GM23338 (cell line): ENCODE data around the gene SCN4B. TPM values are rescaled to one million over a fixed set of nuclear protein-coding genes. Genes with fewer than 3 reads are reported as not detected.

ENCODE experiments used
- ATAC-seq: fragments of 200-7000 bp; cut with Tn5 transposase; 3 replicates; pipeline ENCODE4 v1.9.1; 2020
- DNase-seq: peaks from one replicate; pipeline ENCODE4 v3.0.0-alpha.2; 2015; ENCODE audit warnings: low spot score
- H2AFZ ChIP-seq: fragments of 200-600 bp; sonication (generic); 2 replicates; pipeline ENCODE4 v1.8.0; 2016; ENCODE audit warnings: antibody characterized with exemption, mild to moderate bottlenecking, moderate library complexity
- H3F3A ChIP-seq: fragments of 200-600 bp; sonication (generic); replicated peaks from 2 replicates; pipeline ENCODE4 v1.8.0; 2017; ENCODE audit warnings: antibody characterized with exemption, mixed run types, low read depth
- H3K27ac ChIP-seq: fragments of 200-600 bp; sonication (generic); 2 replicates; pipeline ENCODE4 v1.6.1; 2016; ENCODE audit warnings: low read depth
- H3K27me3 ChIP-seq: fragments of 200-600 bp; sonication (generic); 2 replicates; pipeline ENCODE4 v1.8.0; 2016; ENCODE audit warnings: mild to moderate bottlenecking, mixed run types, moderate library complexity; ENCODE audit not compliant: insufficient read depth
- H3K36me3 ChIP-seq: fragments of 200-600 bp; sonication (generic); 2 replicates; pipeline ENCODE4 v1.8.0; 2016; ENCODE audit warnings: mild to moderate bottlenecking; ENCODE audit not compliant: insufficient read depth
- H3K4me1 ChIP-seq: fragments of 200-600 bp; sonication (generic); 2 replicates; pipeline ENCODE4 v1.8.0; 2016; ENCODE audit warnings: mild to moderate bottlenecking, moderate library complexity; ENCODE audit not compliant: insufficient read depth
- H3K4me2 ChIP-seq: fragments of 200-600 bp; sonication (generic); 2 replicates; pipeline ENCODE4 v1.7.1; 2017; ENCODE audit warnings: mixed run types
- H3K4me3 ChIP-seq: fragments of 200-600 bp; sonication (generic); 2 replicates; pipeline ENCODE4 v1.6.1; 2016; ENCODE audit warnings: mixed run types
- H3K79me2 ChIP-seq: fragments of 200-600 bp; sonication (generic); replicated peaks from 2 replicates; pipeline ENCODE4 v1.8.0; 2017; ENCODE audit warnings: mild to moderate bottlenecking; ENCODE audit not compliant: insufficient read depth
- H3K9me2 ChIP-seq: fragments of 200-600 bp; sonication (generic); 2 replicates; pipeline ENCODE4 v1.8.0; 2017; ENCODE audit not compliant: insufficient read depth
- H4K20me1 ChIP-seq: fragments of 200-600 bp; sonication (generic); replicated peaks from 2 replicates; pipeline ENCODE4 v1.8.0; 2017; ENCODE audit warnings: mild to moderate bottlenecking; ENCODE audit not compliant: insufficient read depth
- H3K27ac Mint-ChIP-seq: 2 replicates; pipeline ENCODE4 v1.8.0; 2020; ENCODE audit warnings: inconsistent platforms, mild to moderate bottlenecking, moderate library complexity, mixed read lengths
- H3K27me3 Mint-ChIP-seq: 3 replicates; pipeline ENCODE4 v1.8.0; 2022; ENCODE audit warnings: low read depth, mild to moderate bottlenecking, moderate library complexity, mixed read lengths, inconsistent platforms; ENCODE audit not compliant: insufficient read depth, poor library complexity
- H3K36me3 Mint-ChIP-seq: 3 replicates; pipeline ENCODE4 v1.8.0; 2021; ENCODE audit warnings: low read depth, mild to moderate bottlenecking, inconsistent platforms, moderate library complexity, mixed read lengths
- H3K4me1 Mint-ChIP-seq: 3 replicates; pipeline ENCODE4 v1.8.0; 2020; ENCODE audit warnings: mild to moderate bottlenecking, inconsistent platforms, mixed read lengths
- H3K4me3 Mint-ChIP-seq: 3 replicates; pipeline ENCODE4 v1.8.0; 2021; ENCODE audit warnings: moderate library complexity, mild to moderate bottlenecking, inconsistent platforms, mixed read lengths
- H3K9me3 Mint-ChIP-seq: 3 replicates; pipeline ENCODE4 v1.8.0; 2020; ENCODE audit warnings: moderate library complexity, mild to moderate bottlenecking, inconsistent platforms, mixed read lengths
- ETS1 ChIP-seq: IDR thresholded peaks from 2 replicates; pipeline ENCODE4 v1.6.1; 2016; ENCODE audit warnings: antibody characterized with exemption
- EZH2 ChIP-seq: fragments of 200-600 bp; sonication (generic); IDR thresholded peaks from one replicate; pipeline ENCODE4 v1.8.0; 2017; ENCODE audit warnings: antibody characterized with exemption, mild to moderate bottlenecking, low read depth; ENCODE audit not compliant: unreplicated experiment
- JUNB ChIP-seq: IDR thresholded peaks from one replicate; pipeline ENCODE4 v1.6.1; 2016; ENCODE audit warnings: antibody characterized with exemption; ENCODE audit not compliant: unreplicated experiment
- NANOG ChIP-seq: IDR thresholded peaks from 2 replicates; pipeline ENCODE4 v1.6.1; 2016; ENCODE audit warnings: antibody characterized with exemption, borderline replicate concordance
- POLR2AphosphoS5 ChIP-seq: IDR thresholded peaks from 2 replicates; pipeline ENCODE4 v1.6.1; 2016; ENCODE audit warnings: antibody characterized with exemption, low read depth
- STAT1 ChIP-seq: IDR thresholded peaks from one replicate; pipeline ENCODE4 v1.6.1; 2016; ENCODE audit warnings: antibody characterized with exemption; ENCODE audit not compliant: unreplicated experiment
- ZNF114 ChIP-seq: fragments of 250-450 bp; sonication (Bioruptor Pico); IDR thresholded peaks from 2 replicates; pipeline ENCODE4 v1.5.0; 2020; ENCODE audit warnings: mild to moderate bottlenecking, moderate library complexity
- ZNF462 ChIP-seq: fragments of 250-450 bp; sonication (Bioruptor Pico); IDR thresholded peaks from 2 replicates; pipeline ENCODE4 v1.5.0; 2020; ENCODE audit warnings: mild to moderate bottlenecking, moderate library complexity
- polyA plus RNA-seq: library from polyadenylated mRNA; unstranded; fragments of >200 nt; fragmentation: Nextera tagmentation; extraction: Ambion mirVana; gene quantifications from 2 replicates; pipeline ENCODE4 v1.2.1, GENCODE V29; 2016
- total RNA-seq: library from RNA; depleted of rRNA; stranded (reverse); fragments of >200 nt; shearing (Covaris generic); gene quantifications from 2 replicates; pipeline ENCODE4 v1.2.3, GENCODE V29; 2014

Gene SCN4B
- total and polyA plus RNA-seq, 2 experiments from 2014 or later, result 0.45 to 3.0 TPM

GRCh38 chr11:118148856-118149255 lies 3.8 kb downstream of the SCN4B start (continued):
- TF ChIP-seq ZNF462 (CRISPR knock-in tag), result no peak
- no peak for TF ChIP-seq STAT1
- TF ChIP-seq POLR2AphosphoS5, result no peak
- no peak for TF ChIP-seq JUNB
- no peak for TF ChIP-seq EZH2
- no peak for TF ChIP-seq ETS1
- no peak for TF ChIP-seq ZNF114 (CRISPR knock-in tag)

- no peak overlapping the region for H3K4me2 ChIP-seq
- peaks cover 35% of the 10 kb centered on the region for H3K4me1 ChIP-seq
- no peak for ATAC-seq
- 0 out of 2 replicates have a peak, but pooled peaks cover 3% of the 10 kb centered on the region for H4K20me1 ChIP-seq
- H3K27me3 ChIP-seq, result peaks cover 88% of the 10 kb centered on the region
- TF ChIP-seq ZNF462 (CRISPR knock-in tag) (no peak), NANOG (no peak), EZH2 (no peak)
- H3K27ac ChIP-seq, result no peak overlapping the region
- Mint-ChIP-seq H3K27ac (no peak overlapping the region), H3K4me3 (no peak overlapping the region), H3K36me3 (no peaks in the 10 kb centered on the region), H3K27me3 (peaks cover 49% of the 10 kb centered on the region), H3K9me3 (no peaks in the 10 kb centered on the region), H3K4me1 (peaks cover 40% of the 10 kb centered on the region)
- DNase-seq, result no peak
- no peak overlapping the region for H3K4me3 ChIP-seq
- H2AFZ ChIP-seq, result no peak overlapping the region
- no peaks in the 10 kb centered on the region for H3K36me3 ChIP-seq
- H3F3A ChIP-seq, result no peaks in the 10 kb centered on the region
- H3K9me2 ChIP-seq, result no peaks in the 10 kb centered on the region
- H3K79me2 ChIP-seq, result no peaks in the 10 kb centered on the region
Measured at GRCh38 chr11:118148240-118148639, 4.4 kb downstream of the SCN4B start.
